OCI-LY3 (cell line): ENCODE results near the gene TM9SF4.

Source experiments
- CTCF ChIP-seq: fragments of 200-600, 300-600 bp; sonication (generic); IDR thresholded peaks from 2 replicates; pipeline ENCODE4 v1.5.1; 2014; ENCODE audit warnings: antibody characterized with exemption, low read length, low read depth
- EZH2phosphoT487 ChIP-seq: fragments of 200-600 bp; shearing (Covaris generic); IDR thresholded peaks from 2 replicates; pipeline ENCODE4 v1.6.1; 2018; ENCODE audit warnings: antibody characterized with exemption, mixed run types, low read depth

GRCh38 chr20:32179934-32180333 is 70.4 kb downstream of the TM9SF4 start:
- TF ChIP-seq CTCF (no peak), EZH2phosphoT487 (no peak)
